Natural killer cell (primary cell): ENCODE measurements around the gene SNTB2. TPM values are rescaled to one million over a fixed set of nuclear protein-coding genes. Genes with fewer than 3 reads are reported as not detected.

Experiments
- ATAC-seq, 3 donors: fragments of 150-1000 bp in 2 of 3; fragments of 200-7000 bp in 1 of 3; cut with Tn5 transposase; 1 replicate in 1 of 3; 2 replicates in 2 of 3; pipeline ENCODE4 v1.10.0; 2021; ENCODE audit warnings: mild to moderate bottlenecking in 2 of 3, moderate library complexity in 2 of 3
- DNase-seq, 2 donors: peaks; one replicate each; pipeline versions ENCODE4 v3.0.0 to v3.0.0-alpha.2; 2013 to 2021; ENCODE audit warnings: mixed read lengths in 1 of 2
- H3K27ac ChIP-seq: one replicate; pipeline ENCODE4 v1.5.1; 2013; ENCODE audit warnings: mild to moderate bottlenecking, low read length
- H3K27me3 ChIP-seq: one replicate; pipeline ENCODE4 v1.6.1; 2013; ENCODE audit warnings: low read length; ENCODE audit not compliant: control insufficient read depth, insufficient read depth
- H3K36me3 ChIP-seq: one replicate; pipeline ENCODE4 v1.6.1; 2013; ENCODE audit warnings: low read length; ENCODE audit not compliant: control insufficient read depth, insufficient read depth
- H3K4me1 ChIP-seq: one replicate; pipeline ENCODE4 v1.6.1; 2013; ENCODE audit warnings: low read length; ENCODE audit not compliant: control insufficient read depth, insufficient read depth
- H3K4me3 ChIP-seq: one replicate; pipeline ENCODE4 v1.5.1; 2013; ENCODE audit warnings: low read length
- H3K9me3 ChIP-seq: one replicate; pipeline ENCODE4 v1.6.1; 2013; ENCODE audit warnings: low read length; ENCODE audit not compliant: control insufficient read depth, insufficient read depth
- H3K27ac Mint-ChIP-seq, 2 donors: one replicate each; pipeline ENCODE4 v1.8.0; 2022; ENCODE audit warnings: mild to moderate bottlenecking in 2 of 2, mixed read lengths in 2 of 2, moderate library complexity in 1 of 2
- H3K27me3 Mint-ChIP-seq, 2 donors: one replicate each; pipeline ENCODE4 v1.8.0; 2022; ENCODE audit warnings: low read depth in 2 of 2, mixed read lengths in 2 of 2
- H3K36me3 Mint-ChIP-seq: one replicate; pipeline ENCODE4 v1.8.0; 2022; ENCODE audit warnings: mixed read lengths
- H3K4me1 Mint-ChIP-seq, 2 donors: one replicate each; pipeline ENCODE4 v1.8.0; 2022; ENCODE audit warnings: mixed read lengths in 2 of 2
- H3K4me3 Mint-ChIP-seq: one replicate; pipeline ENCODE4 v1.8.0; 2022; ENCODE audit warnings: mild to moderate bottlenecking, moderate library complexity, mixed read lengths
- H3K9me3 Mint-ChIP-seq, 2 donors: one replicate each; pipeline ENCODE4 v1.8.0; 2022; ENCODE audit warnings: mixed read lengths in 2 of 2
- CTCF ChIP-seq: fragments of 200-600 bp; IDR thresholded peaks from one replicate; pipeline ENCODE4 v1.8.0; 2022; ENCODE audit warnings: antibody characterized with exemption
- WGBS: methylation state at CpG from one replicate; pipeline ENCODE4 v1.1.7; 2013; ENCODE audit warnings: missing lambda C conversion rate; ENCODE audit not compliant: insufficient coverage; 5-methylcytosine and 5-hydroxymethylcytosine counted together
- intact Hi-C: fragments of 100-400 bp; cut with micrococcal nuclease; formaldehyde crosslinking; loops from one replicate; pipeline ENCODE4 v1.14.2; 2022
- total RNA-seq, 4 donors: library from RNA; stranded (reverse); fragments of 120-200 nt in 1 of 4; gene quantifications; one replicate each; pipeline versions ENCODE4 v1.2.3 to v1.2.4, GENCODE V29; 2013 to 2022

The SNTB2 gene
- total RNA-seq, 3 donors from 2014 or later (not counting 1 experiment from before 2014, with no cell fraction given) = 43.8 to 55.2 (median 49.9) TPM

- no peaks in the 10 kb centered on the region for H3K9me3 ChIP-seq
- peaks cover 57% of the 10 kb centered on the region for H3K36me3 ChIP-seq
- H3K4me1 ChIP-seq = peaks cover 11% of the 10 kb centered on the region
- H3K4me3 ChIP-seq = no peak overlapping the region
- Mint-ChIP-seq H3K9me3 (no peaks in the 10 kb centered on the region), H3K27ac (no peak overlapping the region), H3K4me1 (peaks cover 14 to 22% of the 10 kb centered on the region in 2 donors), H3K4me3 (no peak overlapping the region), H3K27me3 (no peaks in the 10 kb centered on the region), H3K36me3 (peaks cover 6% of the 10 kb centered on the region)
- no peak overlapping the region for H3K27ac ChIP-seq
- 87% methylated on average over 8 of the region's 8 CpGs for WGBS
- no peaks in the 10 kb centered on the region for H3K27me3 ChIP-seq
- no peak for ATAC-seq
- DNase-seq = no peak
- intact Hi-C loops = loop anchor here (10.0 kb wide), 1 partner anchor 131 kb away; no protein-coding TSS in a partner anchor
- TF ChIP-seq CTCF = no peak
Measured at GRCh38 chr16:69324013-69324531, 137.1 kb downstream of the SNTB2 start.

- H3K9me3 Mint-ChIP-seq = no peaks in the 10 kb centered on the region
- Histone ChIP-seq H3K4me3 (no peak overlapping the region), H3K27ac (no peak overlapping the region), H3K36me3 (peaks cover 51% of the 10 kb centered on the region), H3K27me3 (no peaks in the 10 kb centered on the region), H3K9me3 (no peaks in the 10 kb centered on the region), H3K4me1 (peaks cover 18% of the 10 kb centered on the region)
- peak overlapping the region in 1 of 2 donors; percentile 42 for H3K27ac Mint-ChIP-seq
- TF ChIP-seq CTCF = no peak
- DNase-seq (no peak), ATAC-seq (no peak)
- H3K4me1 Mint-ChIP-seq = peaks cover 14 to 28% of the 10 kb centered on the region in 2 donors
- no peaks in the 10 kb centered on the region for H3K27me3 Mint-ChIP-seq
- no peaks in the 10 kb centered on the region for H3K36me3 Mint-ChIP-seq
- intact Hi-C loops = loop anchor here (10.0 kb wide), 1 partner anchor 130 kb away; no protein-coding TSS in a partner anchor
- H3K4me3 Mint-ChIP-seq = no peak overlapping the region
- 92% methylated on average over 9 of the region's 10 CpGs for WGBS
Measured at GRCh38 chr16:69324585-69325253, 137.8 kb downstream of the SNTB2 start.

- Histone ChIP-seq H3K36me3 (peaks cover 40% of the 10 kb centered on the region), H3K27ac (no peak overlapping the region), H3K4me3 (no peak overlapping the region), H3K27me3 (no peaks in the 10 kb centered on the region), H3K9me3 (no peaks in the 10 kb centered on the region), H3K4me1 (peaks cover 21% of the 10 kb centered on the region)
- H3K4me3 Mint-ChIP-seq = no peak overlapping the region
- TF ChIP-seq CTCF = no peak
- no peaks in the 10 kb centered on the region for H3K36me3 Mint-ChIP-seq
- intact Hi-C loops = loop anchor here (10.0 kb wide), 1 partner anchor 129 kb away; no protein-coding TSS in a partner anchor
- peak overlapping the region; percentile 41 to 45 for H3K27ac Mint-ChIP-seq
- WGBS = 88% methylated on average over 6 of the region's 6 CpGs
- H3K9me3 Mint-ChIP-seq = no peaks in the 10 kb centered on the region
- ATAC-seq (no peak), DNase-seq (no peak)
- H3K27me3 Mint-ChIP-seq = no peaks in the 10 kb centered on the region
- peaks cover 14 to 31% of the 10 kb centered on the region in 2 donors for H3K4me1 Mint-ChIP-seq
Measured at GRCh38 chr16:69325784-69326171, 138.8 kb downstream of the SNTB2 start.
